NCI-H524 treated with DMSO at 0.1 percent for 48 hours (cell line): ENCODE data around the gene FMC1.
"Not testable (repeated sequence)": the region's sequence is repeated elsewhere in the genome, so short reads cannot be mapped to it uniquely, and the experiment has no call there.

Experiments used
- DNase-seq: peaks from one replicate; lab custom pipeline; 2025; lab: John Stamatoyannopoulos, UW

The FMC1 gene, protein sequence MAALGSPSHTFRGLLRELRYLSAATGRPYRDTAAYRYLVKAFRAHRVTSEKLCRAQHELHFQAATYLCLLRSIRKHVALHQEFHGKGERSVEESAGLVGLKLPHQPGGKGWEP

DNA sequence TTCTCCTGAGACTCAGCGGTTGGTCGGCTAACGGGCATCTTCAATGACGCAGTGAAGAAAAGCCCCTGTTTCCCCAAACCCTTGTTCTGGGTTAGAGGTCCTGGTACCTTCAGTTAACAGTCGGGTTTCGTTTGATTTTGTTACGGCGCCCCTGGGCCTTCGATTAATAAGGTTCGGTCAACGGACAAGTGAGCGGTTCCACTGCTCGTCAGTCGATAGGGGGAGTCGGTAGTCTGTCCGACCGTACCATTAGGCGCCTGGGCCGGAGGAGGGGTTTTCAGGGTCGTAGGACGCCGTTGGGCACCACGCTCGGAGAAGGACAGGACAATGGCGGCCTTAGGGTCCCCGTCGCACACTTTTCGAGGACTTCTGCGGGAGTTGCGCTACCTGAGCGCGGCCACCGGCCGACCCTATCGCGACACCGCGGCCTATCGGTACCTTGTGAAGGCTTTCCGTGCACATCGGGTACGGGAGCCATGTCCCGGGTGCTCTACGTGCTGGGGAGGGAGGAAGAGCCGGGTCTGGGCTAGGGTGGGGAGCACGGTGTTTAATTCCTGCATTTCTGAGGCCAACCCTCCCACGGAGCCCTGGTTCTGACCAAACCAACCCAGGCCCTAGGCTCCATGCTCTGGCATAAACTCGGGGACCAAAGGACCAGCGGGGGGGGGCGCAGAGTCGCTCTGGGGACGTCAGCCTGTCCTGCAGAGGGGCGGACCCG, at the start of gene FMC1:
TSS of gene FMC1 (plus strand) at position 280 of the 718 bp plus-strand sequence. CDS start at position 328, 48 bp downstream.
- peak; percentile 70 for DNase-seq

DNA sequence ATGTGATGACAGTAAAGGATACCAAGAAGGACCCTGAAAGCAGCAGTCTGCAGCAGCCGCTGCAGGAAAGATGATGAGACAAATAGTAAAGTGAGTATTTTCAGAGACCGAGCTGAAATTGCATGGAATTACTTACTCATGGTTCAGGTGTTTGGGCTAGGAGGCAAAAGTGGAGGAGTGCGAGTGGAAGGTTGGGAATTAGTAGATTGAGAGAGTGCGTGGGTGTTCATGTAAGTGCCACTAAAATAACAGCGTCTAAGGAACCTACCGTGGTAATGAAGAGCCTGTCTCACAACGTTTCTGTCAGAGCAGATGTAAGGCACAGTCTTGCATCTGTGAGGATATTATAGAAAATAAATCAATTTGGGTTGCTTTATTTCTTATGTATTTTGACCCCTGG, 48.3 kb upstream of the FMC1 start:
- DNase-seq, result no peak

DNA sequence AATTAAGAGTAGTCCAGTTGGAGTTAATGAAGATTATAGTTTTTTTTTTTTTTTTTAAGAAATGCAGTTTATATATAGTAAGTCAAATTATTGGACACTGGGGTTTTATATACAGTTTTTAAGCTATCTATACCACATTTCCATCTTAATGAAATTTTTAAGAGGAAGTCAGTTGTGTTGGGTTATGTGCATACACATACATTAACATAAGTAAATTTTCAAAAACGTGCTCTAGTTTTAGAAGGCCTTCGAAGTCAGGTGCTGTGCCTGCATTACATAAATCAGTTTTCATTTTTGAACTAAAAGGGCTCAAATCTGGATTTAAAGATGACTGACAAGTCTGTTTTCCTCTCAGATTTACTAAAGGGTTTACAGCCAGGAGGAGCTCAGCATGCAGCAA, 47.6 kb upstream of the FMC1 start:
- no peak for DNase-seq

DNA sequence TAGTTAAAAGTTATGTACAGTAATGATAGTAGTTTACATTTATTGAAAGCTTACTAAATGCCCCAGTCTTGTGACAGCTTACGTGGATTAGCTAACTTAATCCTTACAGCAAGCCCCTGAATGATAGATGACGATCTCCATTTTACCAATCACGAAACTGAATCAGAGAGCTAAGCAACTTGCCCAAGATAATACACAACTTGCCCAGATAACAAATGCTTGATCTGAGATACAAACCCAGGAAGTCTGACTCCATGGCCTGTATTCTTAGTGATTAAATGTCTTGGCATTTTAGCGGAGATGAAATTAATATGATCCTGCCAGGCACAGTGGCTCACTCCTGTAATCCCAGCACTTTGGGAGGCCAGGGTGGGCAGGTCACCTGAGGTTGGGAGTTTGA, 46.9 kb upstream of the FMC1 start:
- DNase-seq, result no peak

DNA sequence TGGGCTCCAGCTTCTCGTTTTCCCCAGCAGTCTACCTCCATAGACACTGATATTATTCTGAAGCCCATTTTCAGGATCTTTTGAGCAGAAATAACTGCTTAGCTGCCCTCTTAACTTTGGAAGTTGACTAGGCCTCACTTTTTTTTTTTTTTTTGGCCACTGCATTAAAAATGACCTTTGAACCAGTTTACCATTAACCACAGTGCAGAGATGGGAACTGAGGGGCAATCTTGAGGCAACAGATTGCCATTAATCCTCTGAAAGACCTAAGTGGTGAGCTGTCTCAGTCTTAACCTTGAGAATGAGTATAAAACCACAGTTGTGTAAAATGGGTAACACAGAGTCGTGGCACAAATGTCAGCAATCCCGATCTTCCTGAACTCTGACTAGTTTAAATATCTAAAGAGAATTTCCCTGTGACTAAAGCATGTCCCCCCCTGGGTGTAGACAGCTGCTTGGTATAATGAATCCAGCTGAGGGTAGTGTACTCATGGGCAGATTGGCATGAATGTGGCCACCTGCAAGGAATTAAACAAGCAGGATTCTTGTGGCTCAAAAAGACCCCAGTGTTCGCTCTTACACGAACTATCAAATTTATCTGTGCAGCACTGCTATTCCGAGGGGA, 46.1 kb upstream of the FMC1 start:
- no peak for DNase-seq

DNA sequence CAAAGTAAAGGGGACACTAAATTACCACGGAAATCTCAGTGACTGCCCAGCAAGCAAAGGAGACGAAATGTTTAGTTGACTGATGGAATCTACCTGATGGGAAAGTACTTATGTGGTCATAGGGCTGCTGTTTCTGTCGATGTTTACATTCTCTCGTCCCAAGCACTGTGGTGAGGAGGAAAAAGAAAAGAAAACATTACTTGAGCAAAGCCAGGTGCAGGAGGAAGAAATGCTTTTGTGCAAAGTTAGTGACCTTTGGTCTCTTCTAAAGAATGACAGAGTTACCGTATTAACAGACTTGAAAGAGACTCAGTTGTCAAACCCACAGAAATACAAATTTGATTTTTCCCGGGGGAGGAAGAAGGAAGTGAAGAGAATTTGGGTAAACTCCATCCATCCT, 43.3 kb upstream of the FMC1 start:
- no peak for DNase-seq

DNA sequence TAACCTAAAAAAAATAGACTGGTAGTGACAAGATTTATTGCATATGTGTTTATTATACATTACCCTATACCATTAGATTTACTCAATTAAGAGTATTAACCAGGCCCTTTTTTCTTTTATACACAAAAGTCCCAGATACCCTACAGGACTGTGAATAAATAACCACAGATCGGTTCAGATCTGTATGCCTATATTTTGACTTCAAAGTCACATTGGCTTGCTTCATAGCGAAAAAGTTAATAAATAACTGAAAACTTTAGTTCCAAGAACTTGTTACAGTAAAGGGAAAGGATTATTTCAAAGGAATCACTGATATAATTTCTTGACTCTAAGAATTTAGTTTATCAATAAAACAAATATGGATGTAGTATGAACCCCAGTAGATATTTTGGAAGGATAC, 41.8 kb upstream of the FMC1 start:
- no peak for DNase-seq

DNA sequence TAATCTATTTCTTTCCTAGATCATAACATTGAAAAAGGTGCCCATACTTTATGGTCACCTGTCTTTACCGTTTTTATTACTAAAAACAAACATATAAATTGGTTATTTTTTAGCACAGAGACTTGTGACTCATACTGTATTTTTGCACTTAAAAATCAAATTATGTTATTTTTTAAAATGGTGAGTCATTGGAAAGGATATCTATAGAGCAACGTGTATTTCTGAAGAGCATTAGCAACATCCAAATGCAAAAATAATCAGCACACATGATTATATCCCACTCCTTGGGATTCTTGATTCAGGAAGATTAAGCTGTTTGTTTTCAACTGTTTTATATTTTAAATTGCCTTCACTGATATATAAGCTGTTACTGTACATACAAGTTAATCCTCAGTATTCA, 40.7 kb upstream of the FMC1 start:
- DNase-seq, result no peak

DNA sequence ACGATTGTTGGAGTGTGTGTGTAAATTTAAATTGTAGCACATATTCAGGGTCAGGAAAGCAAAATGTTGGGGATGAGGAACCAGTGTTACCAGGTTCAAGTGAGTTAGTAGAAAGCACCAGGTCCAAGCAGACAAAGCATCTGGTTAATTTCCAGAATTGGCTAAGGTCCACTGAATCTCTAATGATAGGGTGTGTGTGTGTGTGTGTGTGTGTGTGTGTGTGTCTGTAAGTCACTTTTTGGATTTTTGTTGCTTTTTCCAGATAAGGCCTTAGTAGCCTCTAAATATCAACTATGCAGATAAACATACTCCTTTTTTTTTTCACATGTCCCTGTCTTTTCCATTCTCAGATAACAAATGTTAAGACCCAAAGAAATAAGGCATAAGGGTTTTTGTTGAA, 36.6 kb upstream of the FMC1 start:
- no peak for DNase-seq

DNA sequence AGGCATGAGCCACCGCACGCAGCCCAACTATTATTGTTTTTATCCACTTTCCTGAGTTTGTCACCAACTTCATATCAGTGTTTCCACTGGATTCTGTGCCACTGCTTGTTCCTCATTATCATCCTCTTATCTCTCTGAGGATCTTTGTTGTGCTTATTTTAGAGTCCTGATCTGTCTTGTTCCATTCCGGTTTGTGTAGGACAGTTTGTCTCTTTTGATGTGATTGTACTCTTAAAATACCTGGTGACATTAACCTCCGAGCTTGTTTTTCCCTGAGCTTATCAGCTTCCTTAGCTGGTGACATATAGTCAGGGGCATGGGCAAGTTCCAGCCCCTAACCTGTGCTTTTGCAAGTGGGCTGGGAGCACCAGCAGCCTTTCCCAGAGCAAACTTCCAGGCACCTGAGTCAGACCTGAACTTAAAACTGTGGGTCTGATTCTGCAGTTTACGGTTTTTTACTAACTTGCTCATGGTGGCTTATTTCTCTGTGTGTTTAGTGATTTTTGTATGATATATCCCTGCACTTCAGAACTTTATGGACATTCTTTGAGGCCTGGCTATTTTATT, 23.1 kb upstream of the FMC1 start:
- no peak for DNase-seq

DNA sequence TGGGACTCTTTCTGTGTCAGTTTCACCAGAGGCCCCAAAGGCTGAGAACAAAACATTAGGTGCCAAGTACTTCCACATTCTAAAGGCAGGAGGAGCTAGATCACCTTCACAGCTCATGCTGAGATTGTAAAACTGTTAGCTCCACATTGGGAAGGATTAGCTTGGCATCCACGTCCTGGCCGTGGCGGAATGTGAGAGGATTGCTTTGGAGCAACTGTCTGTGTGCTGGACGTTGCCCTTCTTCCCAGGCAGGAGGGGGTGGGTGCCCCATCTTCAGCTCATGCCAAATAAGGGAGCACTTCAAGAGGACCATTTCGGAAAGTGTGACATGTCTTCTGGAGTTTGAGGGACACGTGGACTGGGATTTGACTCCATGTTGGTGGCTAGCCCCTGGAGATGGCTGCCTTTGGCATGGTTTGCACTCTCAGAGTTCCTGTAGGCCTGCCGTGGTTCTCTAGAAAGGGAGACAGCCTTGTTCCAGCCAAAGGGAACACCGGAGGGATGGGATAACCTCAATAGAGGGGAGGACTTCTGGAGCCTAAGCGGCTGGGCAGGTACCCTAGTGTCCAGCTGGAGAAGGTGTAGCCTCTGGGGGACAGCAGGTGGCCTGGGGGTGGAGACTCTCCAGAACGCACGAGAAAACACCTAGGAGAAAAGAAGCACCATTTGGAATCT, 19.9 kb upstream of the FMC1 start:
- DNase-seq, result no peak

DNA sequence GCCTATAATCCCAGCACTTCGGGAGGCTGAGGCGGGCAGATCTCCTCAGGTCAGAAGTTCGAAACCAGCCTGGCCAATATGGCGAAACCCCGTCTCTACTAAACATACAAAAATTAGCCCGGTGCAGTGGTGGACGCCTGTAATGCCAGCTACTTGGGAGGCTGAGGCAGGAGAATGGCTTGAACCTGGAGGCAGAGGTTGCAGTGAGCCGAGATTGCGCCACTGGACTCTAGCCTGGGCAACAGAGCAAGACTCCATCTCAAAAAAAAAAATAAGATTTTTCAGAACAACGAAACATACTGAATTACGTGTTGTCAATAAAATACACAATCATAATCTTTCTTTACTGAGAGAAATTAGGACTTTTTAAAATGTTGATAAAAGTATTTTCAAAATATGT, 16.4 kb upstream of the FMC1 start:
- DNase-seq, result not testable (repeated sequence)

DNA sequence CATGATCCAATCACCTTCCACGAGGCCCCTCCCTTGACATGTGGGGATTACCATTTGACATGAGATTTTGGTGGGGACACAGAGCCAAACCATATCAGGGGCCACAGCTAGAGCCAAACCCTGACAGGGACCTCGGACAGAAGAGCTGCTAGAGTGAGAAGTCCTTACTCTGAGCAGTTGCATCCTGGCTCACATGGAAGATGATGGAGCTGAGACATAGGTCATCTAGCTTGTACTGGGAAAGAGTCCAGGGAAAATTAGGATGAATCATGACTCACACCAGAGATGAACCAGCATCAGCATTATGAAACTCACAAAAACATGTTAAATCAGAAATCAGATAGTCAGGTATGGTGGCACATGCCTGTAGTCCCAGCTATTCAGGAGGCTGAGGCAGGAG, 12.8 kb upstream of the FMC1 start:
- no peak for DNase-seq

DNA sequence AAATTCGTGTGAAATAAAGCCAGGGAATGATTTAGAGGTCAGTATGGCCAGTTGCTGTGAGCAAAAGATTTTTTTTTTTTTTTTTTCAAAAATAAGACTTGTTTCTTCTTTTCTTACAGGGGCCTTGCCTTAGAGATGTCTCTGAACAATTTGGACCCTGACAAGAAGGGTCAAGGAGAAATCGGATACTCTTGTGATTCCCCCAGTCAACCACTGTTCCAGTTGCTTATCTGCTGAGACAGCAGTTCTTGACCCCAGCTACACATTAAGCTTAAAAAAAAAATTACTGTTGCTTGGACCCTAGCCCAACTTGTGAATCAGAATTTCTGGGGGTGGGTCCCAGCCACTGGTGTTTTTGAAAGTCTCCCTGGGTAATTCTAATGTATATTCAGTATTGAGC, 12.0 kb upstream of the FMC1 start:
- no peak for DNase-seq

DNA sequence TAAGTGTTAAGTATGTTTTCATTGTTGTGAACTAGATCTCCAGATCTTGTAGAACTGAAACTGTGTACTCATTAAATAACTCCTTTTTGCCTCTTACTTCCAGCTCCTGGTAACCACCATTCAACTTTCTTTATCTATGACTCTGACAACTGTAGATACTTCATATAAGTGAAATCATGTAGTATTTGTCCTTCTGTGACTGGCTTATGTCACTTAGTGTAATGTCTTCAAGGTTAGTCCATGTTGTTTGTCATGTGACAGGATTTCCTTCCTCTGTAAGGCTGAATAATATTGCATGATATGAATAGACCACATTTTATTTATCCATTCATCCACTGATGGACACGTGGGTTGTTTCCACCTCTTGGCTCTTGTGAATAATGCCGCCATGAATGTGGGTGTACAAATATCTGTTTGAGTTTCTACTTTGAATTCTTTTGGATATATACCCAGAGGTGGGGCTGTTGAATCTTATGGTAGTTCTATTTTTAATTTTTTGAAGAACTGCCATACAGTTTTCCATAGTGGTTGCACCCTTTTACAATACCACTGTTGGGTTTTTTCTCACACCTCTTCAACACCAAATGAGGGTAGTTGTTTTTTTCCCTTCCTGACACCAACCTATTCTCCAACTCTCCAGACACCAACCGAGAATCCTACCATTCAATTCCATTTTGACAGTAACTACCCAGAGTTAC, 10.7 kb upstream of the FMC1 start:
- no peak for DNase-seq

DNA sequence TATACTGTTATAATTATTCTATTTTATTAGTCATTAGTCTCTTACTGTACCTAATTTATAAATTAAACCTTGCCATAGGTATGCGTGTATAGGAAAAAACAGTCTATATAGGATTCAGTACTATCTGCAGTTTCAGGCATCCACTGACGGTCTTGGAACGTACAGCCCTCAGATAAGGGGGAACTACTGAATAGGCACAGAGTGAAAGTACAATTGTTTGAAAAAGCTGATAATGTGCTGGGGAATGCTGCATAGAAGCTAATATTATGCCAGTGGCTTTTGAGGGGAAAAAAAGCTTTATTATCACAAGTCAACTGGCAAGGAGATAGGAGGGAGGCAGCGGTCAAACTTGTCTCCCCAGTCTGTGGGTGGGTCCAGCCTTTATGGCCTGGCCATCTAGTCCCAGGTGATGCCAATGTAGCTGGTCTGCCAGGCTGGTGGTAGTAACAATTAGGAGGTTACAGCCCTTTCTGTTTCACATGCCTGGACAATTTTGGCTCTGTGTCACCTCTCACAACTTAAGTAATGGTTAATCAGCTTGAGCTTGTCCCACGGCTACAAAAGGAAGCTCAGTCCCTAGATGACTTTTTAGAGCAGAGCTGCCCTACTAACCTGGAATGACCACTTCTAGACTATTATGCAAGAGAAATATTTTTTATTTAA, 8.3 kb upstream of the FMC1 start:
- no peak for DNase-seq

DNA sequence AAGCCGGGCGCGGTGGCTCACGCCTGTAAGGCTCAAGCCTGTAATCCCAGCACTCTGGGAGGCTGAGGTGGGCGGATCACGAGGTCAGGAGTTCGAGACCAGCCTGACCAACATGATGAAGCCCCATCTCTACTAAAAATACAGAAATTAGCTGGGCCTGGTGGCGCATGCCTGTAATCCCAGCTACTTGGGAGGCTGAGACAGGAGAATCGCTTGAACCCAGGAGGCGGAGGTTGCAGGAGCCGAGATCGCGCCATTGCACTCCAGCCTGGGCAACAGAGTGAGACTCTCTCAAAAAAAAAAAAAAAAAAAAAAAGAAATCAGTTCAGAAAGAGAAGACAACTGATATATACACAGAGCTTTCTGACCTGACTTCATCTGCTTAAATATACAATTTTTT, 7.7 kb upstream of the FMC1 start:
- DNase-seq, result not testable (repeated sequence)

DNA sequence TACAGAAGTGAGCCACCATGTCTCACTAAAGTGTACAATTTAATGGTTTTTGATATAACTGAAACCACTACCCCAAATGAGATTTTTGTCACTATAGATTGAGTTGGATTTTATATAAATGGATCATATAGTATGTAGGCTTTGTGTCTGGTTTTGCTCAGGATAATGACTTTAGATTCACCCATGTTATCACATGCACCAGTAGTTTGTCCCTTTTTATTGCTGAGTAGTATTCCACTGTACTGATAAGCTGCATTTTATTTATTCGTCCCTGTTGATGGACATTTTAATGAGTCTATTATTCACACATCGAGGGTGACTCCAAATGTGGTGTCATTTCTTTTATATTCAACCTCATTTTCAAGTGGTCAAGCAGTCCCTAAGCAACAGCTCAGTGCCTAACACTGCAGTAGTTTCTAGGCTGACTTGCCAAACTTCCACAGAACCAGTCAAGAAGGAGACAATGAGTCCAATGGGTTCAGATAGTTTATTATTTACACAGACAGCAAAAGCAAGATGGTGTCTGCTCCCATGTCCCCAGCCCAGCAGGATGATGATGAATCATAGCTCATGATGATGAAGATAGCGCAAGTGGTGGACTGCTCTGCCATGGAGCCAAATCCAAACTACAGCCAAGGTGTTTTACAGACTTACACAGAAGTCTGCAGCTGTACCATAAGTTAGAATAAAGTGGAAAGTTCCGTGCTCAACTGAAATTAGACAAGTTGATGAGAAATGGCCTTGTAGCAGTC, 6.6 kb upstream of the FMC1 start:
- DNase-seq, result no peak

DNA sequence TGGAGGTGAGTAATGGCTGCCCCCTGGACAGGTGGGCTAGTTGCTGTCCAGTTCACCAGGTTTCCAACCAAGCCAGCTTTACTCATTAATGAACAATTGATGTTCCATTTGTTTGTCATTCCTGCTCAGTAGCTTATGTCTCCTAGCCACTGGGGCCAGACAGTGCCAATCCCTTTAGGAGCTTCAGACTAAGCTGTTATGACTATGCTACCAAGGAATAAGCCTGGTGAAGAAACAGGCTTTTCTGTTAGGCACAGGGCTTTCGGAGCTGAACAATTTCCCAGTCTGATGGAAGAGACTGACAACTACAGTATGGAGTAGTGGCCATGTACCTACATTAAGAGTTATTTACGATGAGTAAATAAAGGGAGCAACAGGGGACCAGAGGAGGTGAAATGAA, 2.1 kb upstream of the FMC1 start:
- DNase-seq, result no peak

DNA sequence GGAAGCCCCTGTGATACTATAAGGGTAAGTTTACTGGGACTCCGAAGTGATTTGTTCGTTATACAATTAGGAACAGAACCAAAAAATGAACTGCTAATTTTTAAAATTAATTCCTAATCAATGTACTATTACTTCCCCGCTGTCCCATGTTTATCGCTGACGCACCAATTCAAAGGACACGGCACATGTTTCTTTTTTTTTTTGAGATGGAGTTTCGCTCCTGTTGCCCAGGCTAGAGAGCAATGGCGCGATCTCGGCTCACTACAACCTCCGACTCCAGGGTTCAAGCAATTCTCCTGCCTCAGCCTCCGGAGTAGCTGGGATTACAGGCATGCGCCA, 1.5 kb upstream of the FMC1 start:
- no peak for DNase-seq
